Femur (tissue), 1 donor: ENCODE measurements around the gene KIR3DL2.
"Not testable (repeated sequence)": the region's sequence is repeated elsewhere in the genome, so short reads cannot be mapped to it uniquely, and the experiment has no call there.

Experiments
- DNase-seq: peaks from one replicate; pipeline ENCODE4 v3.0.0-alpha.2; 2017

KIR3DL2 gene

DNA sequence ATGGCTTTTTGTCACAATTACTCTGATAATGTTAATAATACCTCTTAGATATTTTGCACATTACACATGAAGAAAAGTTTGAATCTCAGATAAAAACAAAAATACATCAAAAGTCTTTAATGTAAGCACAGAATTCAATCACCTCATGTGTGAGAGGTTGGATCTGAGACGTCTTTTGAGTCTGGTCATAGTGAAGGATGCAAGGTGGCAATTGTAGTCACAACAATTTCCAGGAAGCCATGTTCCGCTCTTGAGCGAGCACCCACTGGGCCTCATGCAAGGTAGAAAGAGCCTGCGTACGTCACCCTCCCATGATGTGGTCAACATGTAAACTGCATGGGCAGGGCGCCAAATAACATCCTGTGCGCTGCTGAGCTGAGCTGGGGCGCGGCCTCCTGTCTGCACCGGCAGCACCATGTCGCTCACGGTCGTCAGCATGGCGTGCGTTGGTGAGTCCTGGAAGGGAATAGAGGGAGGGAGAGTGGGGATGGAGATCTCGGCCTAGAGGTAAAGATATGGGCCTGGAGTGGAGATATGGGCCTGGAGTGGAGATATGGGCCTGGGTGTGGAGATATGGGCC is at the start of gene KIR3DL2:
KIR3DL2 (plus strand) TSS at position 383 of the 580 bp plus-strand sequence; CDS start at position 416, 33 bp downstream.
- DNase-seq: not testable (repeated sequence)

DNA sequence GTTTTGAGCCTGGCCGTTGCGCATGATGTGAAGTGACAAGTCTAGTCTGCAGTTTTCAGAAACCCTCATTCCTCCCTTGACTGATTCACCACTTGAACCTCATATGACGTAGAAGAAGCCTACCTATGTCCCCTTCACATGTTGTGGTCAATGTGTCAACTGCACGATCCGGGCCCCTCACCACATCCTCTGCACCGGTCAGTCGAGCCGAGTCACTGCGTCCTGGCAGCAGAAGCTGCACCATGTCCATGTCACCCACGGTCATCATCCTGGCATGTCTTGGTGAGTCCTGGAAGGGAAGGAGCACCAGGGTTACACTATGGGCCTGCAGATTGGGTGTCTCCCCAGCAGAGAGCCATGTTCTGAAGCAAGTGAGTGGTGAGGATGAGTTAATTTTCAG is 46.8 kb upstream of the KIR3DL2 start, which contains the start of gene KIR2DL4:
KIR2DL4 (plus strand) TSS at position 201 of the 400 bp plus-strand sequence; CDS start at position 243, 42 bp downstream.
- DNase-seq: no peak

DNA sequence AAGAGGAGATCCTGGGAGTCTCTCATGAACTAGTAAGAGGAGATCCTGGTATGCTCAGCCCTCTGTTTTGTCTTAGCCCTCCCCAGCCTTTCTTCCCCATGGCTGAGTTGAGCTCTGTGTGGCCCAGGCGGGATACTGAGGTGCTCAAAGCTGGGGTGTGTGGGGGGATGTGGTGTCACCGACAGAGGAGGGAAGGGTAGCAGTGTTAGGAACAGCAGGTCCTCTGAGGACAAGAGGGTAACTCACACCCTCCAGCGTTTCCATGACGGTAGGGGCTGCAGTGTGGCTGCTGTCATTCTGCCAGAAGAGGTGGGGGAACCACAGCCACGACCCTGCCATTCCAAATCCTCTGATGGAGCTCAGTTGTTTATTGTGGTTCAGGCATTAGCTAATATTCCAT is 46.1 kb upstream of the KIR3DL2 start:
- no peak for DNase-seq

DNA sequence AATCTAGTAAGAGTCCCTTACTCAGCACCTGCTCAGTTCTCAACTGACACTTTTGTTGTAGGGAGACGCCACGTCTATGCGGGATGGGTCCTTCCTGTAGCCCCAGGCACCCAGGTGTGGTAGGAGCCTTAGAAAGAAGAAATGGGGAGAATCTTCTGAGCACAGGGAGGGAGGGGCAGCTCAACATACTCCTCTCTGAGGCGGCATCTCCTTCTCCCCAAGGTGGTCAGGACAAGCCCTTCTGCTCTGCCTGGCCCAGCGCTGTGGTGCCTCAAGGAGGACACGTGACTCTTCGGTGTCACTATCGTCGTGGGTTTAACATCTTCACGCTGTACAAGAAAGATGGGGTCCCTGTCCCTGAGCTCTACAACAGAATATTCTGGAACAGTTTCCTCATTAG is 45.7 kb upstream of the KIR3DL2 start:
- no peak for DNase-seq

DNA sequence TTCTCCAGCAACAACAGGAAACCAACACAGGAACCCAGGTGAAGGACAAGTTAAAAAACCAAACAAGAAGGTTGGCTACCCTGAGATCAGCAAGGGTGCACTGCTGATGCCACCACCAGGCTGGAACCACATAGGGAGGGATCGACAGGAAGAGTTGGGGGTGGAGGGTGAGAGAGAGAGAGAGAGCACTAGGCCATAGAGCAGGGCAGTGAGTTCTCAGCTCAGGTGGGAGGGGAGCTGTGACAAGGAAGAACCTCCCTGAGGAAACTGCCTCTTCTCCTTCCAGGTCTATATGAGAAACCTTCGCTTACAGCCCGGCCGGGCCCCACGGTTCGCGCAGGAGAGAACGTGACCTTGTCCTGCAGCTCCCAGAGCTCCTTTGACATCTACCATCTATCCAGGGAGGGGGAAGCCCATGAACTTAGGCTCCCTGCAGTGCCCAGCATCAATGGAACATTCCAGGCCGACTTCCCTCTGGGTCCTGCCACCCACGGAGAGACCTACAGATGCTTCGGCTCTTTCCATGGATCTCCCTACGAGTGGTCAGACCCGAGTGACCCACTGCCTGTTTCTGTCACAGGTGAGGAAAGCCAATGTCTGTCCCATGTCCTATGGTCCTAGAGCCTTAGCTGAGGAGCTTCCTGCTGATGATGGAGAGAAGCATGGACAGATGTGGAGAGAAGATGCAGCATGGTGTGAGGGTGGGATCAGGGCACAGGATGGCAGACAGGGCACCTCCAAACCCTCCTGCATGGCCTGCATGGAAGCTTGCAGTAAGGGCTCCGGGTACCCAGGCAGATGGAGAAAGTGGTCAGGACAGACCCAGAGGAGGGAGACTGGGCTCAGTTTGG is 44.4 kb upstream of the KIR3DL2 start:
- DNase-seq: no peak

DNA sequence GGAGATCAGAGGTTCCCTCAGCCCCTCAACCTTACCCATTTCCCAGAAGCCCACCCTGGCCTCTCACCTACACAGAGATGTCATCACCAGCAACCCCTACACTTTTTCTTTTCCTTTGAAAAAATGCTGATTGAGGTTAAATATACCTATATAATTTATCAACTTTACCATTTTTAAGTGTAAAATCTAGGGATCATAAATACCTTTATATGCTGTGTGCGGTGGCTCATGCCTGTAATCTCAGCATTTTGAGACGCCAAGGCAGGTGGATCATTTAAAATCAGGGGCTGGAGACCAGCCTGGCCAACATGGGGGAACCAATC is 43.8 kb upstream of the KIR3DL2 start:
- no peak for DNase-seq

DNA sequence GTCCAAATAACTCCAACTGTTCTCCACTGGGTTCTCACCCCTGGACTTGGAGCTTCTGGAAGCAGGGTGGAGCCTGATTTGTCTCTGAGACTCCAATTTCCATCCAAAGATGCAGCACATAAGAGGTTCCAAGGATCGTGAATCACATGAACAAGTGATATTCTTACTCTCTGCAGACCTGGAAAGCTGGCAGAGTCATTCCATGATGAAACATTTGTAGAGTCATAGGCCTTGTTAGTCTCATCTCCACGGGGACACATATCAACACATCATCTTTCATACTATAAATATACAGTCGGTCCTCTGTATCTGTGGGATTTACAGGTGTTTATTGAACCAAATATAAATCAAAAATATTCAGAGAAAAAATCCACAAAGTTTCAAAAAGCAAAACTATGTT is 35.7 kb upstream of the KIR3DL2 start:
- not testable (repeated sequence) for DNase-seq

DNA sequence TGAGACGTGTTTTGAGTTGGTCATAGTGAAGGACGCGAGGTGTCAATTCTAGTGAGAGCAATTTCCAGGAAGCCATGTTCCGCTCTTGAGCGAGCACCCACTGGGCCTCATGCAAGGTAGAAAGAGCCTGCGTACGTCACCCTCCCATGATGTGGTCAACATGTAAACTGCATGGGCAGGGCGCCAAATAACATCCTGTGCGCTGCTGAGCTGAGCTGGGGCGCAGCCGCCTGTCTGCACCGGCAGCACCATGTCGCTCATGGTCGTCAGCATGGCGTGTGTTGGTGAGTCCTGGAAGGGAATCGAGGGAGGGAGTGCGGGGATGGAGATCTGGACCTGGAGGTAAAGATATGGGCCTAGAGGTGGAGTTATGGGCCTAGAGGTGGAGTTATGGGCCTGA is 34.0 kb upstream of the KIR3DL2 start, which contains the start of gene KIR3DL1:
KIR3DL1 (plus strand) TSS at position 218 of the 400 bp plus-strand sequence.
- DNase-seq: not testable (repeated sequence)

DNA sequence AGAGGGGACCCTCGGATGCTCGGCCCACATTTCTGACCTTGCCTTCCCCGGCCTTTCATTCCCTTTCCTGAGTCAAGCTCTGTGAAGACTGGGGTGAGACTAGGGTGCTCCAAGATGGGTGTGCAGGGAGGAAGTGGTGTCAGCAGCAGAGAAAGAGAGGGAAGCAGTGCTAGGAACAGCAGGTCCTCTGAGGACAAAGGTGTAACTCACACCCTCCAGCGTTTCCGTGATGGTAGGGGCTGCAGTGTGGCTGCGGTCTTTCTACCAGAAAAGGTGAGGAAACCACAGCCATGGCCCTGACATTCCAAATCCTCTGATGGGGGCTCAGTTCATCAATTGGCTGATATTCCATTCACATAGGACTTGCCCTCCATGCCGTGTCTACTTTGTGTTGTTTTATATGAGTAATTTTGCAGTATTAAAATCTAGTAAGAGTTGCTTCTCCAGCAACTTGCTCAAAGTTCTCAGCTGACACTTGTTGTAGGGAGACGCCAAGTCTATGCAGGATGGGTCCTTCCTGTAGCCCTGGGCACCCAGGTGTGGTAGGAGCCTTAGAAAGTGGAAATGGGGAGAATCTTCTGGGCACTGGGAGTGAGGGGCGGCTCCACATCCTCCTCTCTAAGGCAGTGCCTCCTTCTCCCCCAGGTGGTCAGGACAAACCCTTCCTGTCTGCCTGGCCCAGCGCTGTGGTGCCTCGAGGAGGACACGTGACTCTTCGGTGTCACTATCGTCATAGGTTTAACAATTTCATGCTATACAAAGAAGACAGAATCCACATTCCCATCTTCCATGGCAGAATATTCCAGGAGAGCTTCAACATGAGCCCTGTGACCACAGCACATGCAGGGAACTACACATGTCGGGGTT is 32.3 kb upstream of the KIR3DL2 start:
- no peak for DNase-seq

DNA sequence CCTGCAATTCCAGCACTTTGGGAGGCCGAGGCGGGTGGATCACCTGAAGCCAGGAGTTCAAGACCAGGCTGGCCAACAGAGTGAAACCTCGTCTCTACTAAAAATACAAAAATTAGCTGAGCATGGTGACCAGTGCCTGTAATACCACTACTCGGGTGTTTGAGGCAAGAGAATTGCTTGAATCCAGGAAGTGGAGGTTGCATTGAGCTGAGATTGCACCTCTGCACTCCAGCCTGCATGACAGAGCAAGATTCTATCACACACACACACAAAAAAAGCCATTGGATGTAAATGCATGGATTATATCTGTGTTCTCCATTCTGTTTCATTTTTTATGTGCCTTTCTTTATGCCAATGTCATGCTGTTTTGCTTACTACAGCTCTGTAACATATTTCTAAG is 25.8 kb upstream of the KIR3DL2 start:
- DNase-seq: not testable (repeated sequence)

DNA sequence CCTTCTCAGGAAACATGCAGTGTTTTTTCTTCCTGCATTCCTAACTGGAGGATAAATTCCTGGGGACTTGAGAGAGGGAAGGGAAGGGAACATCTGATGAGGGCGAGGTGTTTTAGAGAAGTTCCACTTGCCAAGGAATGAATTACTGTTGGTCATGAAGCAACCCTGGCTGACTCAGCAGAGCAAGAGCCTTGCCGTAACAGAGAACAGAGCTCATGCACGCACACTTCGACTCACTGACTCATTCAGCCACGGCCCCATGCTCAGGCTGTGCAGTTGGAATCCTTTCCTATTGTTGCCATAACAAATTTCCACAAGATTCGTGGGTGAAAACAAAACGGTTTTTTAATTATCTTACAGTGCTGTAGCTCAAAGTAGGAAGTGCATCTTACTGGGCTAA is 24.9 kb upstream of the KIR3DL2 start:
- DNase-seq: not testable (repeated sequence)

DNA sequence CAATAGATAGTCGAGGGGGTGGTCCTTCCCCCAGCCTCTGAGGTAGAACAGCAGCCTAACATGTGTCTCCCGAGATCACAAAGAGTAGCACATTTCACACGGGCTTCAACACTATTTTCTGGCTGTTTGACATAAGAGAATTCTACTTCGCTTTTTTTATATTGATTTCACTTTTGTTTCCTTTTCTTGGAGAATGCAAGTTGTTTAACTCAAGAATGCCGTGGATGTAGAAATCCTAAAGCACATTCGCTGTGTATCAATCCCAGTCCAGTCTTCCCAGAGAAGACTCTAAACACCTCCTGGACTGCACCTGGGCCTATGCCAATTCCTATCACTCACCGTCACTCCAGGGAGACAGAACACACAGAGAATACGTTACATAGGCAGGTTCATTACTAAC is 22.2 kb upstream of the KIR3DL2 start:
- not testable (repeated sequence) for DNase-seq

DNA sequence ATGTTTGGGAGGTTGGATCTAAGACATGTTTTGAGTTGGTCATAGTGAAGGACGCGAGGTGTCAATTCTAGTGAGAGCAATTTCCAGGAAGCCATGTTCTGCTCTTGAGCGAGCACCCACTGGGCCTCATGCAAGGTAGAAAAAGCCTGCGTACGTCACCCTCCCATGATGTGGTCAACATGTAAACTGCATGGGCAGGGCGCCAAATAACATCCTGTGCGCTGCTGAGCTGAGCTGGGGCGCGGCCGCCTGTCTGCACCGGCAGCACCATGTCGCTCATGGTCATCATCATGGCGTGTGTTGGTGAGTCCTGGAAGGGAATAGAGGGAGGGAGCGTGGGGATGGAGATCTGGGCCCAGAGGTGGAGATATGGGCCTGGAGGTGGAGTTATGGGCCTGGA is 17.7 kb upstream of the KIR3DL2 start, which contains the start of gene KIR2DS4:
KIR2DS4 (plus strand) TSS at position 181 of the 400 bp plus-strand sequence.
- DNase-seq: not testable (repeated sequence)

DNA sequence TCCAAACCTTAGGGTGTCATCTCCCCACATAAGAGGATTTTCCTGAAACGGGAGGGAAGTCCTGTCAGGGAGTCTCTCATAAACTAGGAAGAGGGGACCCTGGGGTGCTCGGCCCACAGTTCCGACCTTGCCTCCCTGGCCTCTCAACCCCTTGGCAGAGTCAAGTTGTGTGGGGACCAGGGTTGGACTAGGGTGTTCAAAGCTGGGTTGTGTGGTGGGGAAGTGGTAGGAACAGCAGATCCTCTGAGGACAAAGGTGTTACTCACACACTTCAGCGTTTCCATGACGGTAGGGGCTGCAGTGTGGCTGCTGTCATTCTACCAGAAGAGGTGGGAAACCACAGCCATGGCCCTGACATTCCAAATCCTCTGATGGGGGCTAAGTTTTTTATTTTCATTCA is 15.1 kb upstream of the KIR3DL2 start:
- not testable (repeated sequence) for DNase-seq

DNA sequence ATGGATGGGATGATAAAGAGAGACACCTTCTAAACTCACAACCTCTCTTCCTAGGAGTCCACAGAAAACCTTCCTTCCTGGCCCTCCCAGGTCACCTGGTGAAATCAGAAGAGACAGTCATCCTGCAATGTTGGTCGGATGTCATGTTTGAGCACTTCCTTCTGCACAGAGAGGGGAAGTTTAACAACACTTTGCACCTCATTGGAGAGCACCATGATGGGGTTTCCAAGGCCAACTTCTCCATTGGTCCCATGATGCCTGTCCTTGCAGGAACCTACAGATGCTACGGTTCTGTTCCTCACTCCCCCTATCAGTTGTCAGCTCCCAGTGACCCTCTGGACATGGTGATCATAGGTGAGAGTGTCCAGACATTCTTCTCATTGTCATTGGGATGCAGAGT is 12.7 kb upstream of the KIR3DL2 start:
- DNase-seq: not testable (repeated sequence)

DNA sequence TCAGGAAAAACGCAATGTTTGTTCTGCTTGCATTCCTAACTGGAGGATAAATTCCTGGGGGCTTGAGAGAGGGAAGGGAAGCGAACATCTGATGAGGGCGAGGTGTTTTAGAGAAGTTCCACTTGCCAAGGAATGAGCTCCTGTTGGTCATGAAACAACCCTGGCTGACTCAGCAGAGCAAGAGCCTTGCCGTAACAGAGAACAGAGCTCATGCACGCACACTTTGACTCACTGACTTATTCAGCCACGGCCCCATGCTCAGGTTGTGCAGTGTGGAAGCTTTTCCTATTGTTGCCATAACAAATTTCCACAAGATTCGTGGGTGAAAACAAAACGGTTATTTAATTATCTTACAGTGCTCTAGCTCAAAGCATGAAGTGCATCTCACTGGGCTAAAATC is 7.1 kb upstream of the KIR3DL2 start:
- not testable (repeated sequence) for DNase-seq

DNA sequence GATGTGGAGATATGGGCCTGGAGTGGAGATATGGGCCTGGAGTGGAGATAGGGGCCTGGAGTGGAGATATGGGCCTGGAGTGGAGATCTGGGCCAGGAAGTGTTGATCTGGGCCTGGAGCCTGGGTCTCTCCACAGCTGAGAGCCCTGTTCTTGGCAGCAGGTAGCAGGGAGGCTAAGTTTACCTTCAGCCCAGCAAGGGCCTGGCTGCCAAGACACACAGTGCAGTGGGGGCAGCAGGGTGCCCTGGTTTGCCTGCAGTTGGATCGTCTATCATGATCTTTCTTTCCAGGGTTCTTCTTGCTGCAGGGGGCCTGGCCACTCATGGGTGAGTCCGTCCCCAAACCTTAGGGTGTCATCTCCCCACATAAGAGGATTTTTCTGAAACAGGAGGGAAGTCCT is 687 bp downstream of the KIR3DL2 start:
- no peak for DNase-seq

DNA sequence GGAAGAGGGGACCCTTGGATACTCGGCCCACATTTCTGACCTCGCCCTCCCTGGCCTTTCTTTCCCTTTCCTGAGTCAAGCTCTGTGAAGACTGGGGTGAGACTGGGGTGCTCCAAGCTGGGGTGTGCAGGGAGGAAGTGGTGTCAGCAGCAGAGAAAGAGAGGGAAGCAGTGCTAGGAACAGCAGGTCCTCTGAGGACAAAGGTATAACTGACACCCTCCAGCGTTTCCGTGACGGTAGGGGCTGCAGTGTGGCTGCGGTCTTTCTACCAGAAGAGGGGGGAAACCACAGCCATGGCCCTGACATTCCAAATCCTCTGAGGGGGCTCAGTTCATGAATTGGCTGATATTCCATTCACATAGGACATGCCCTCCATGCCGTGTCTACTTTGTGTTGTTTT is 1.1 kb downstream of the KIR3DL2 start:
- DNase-seq: no peak

DNA sequence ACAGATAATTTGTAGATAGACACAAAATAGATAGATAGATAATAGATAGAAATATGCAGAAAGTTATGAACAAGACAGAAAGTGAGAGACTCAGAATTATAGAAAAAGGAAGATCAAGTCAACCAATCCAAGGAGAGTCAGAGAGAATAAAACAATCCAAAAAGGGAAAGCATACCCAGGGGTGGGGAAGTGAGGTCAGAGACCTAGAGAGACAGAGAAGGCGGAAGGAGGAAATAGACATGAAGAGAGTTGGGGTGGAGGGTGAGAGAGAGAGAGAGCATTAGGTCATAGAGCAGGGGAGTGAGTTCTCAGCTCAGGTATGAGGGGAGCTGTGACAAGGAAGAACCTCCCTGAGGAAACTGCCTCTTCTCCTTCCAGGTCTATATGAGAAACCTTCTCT is 5.0 kb downstream of the KIR3DL2 start:
- not testable (repeated sequence) for DNase-seq

DNA sequence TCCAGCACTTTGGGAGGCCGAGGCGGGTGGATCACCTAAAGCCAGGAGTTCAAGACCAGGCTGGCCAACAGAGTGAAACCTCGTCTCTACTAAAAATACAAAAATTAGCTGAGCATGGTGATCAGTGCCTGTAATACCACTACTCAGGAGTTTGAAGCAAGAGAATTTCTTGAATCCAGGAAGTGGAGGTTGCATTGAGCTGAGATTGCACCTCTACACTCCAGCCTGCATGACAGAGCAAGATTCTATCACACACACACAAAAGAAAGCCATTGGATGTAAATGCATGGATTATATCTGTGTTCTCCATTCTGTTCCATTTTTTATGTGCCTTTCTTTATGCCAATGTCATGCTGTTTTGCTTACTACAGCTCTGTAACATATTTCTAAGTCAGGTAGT is 8.2 kb downstream of the KIR3DL2 start:
- not testable (repeated sequence) for DNase-seq

DNA sequence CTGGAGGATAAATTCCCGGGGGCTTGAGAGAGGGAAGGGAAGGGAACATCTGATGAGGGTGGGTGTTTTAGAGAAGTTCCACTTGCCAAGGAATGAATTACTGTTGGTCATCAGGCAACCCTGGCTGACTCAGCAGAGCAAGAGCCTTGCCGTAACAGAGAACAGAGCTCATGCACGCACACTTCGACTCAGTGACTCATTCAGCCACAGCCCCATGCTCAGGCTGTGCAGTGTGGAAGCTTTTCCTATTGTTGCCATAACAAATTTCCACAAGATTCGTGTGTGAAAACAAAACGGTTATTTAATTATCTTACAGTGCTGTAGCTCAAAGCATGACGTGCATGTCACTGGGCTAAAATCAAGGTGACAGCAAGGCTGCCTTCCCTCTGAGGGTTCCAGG is 9.2 kb downstream of the KIR3DL2 start:
- DNase-seq: not testable (repeated sequence)

DNA sequence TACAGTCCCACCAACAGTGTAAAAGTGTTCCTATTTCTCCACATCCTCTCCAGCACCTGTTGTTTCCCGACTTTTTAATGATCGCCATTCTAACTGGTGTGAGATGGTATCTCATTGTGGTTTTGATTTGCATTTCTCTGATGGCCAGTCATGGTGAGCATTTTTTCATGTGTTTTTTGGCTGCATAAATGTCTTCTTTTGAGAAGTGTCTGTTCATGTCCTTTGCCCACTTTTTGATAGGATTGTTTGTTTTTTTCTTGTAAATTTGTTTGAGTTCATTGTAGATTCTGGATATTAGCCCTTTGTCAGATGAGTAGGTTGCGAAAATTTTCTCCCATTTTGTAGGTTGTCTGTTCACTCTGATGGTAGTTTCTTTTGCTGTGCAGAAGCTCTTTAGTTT is 13.2 kb downstream of the KIR3DL2 start:
- not testable (repeated sequence) for DNase-seq

DNA sequence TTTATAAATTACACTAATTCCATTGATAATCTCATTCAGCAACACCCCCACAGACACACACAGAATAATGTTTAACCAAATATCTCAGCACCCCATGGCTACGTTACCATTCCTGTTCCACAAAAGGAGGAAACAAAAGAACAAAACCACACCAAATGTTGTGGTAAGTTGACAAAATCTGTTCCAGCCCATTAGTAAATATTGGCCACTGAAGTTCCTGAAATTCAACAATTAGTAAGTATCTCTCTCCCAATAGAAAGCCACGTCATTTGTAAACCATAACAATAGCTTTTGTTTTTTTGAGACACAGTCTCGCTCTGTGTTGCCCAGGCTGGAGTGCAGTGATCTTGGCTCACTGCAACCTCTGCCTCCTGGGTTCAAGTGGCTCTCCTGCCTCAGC is 21.5 kb downstream of the KIR3DL2 start:
- DNase-seq: no peak
